Mesenteric fat pad (tissue), 1 donor: ENCODE data around the gene ZC3H7A. TPM values are rescaled to one million over a fixed set of nuclear protein-coding genes. Genes with fewer than 3 reads are reported as not detected.

ENCODE experiments used
- DNase-seq: peaks from one replicate; pipeline ENCODE4 v3.0.0-alpha.2; 2020; ENCODE audit warnings: low spot score
- total RNA-seq: library from RNA; stranded (reverse); fragmentation: NEBNext Ultra II Directional; extraction: Animal tissue kit (Norgen Biotek cat#: 25700); gene quantifications from one replicate; pipeline ENCODE4 v1.2.1, GENCODE V29; 2021
- donor health status: DM: yes; HTN: yes; CAD: no.

ZC3H7A gene
- total RNA-seq, 1 donor from 2014 or later, result 57.1 TPM

DNA sequence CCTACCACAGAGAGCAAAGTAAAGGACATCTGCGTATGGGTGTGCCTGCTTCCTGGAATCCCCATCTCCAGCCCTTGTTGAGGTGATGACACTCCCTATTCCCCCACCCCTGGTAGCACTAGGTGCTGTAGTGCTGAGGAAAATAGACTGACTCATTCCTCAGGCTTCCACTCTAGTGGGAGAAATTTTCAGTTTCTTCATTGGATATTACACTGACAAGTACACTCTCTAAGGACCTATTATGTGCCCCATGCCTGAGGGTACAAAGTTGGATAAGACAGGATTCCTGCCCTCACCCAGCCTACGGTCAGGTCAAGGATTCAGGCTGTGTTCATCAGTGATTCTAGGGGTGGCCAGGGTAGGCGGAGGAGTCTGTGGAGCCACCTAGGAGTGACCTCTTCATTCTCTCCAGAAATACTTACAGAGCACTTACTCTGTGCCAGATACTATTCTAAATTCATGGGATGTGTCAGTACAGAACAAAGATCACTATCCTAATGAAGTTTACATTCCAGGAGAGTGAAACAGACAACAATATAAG, 4.5 kb upstream of the ZC3H7A start:
- no peak for DNase-seq

DNA sequence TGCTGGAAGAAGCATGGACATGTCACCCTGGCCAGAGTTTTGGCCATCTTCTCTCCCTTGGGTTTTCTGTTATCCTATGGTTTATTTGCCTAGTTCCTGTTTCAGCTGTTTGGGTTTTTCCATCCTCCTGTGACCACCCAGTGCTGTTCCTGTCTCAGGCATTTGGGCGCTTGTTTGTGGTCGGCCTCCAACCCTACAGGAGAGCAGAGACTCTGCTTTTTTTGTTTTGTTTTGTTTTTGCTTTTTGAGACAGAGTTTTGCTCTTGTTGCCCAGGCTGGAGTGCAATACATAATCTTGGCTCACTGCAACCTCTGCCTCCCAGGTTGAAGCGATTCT, 3.3 kb upstream of the ZC3H7A start:
- DNase-seq, result no peak

DNA sequence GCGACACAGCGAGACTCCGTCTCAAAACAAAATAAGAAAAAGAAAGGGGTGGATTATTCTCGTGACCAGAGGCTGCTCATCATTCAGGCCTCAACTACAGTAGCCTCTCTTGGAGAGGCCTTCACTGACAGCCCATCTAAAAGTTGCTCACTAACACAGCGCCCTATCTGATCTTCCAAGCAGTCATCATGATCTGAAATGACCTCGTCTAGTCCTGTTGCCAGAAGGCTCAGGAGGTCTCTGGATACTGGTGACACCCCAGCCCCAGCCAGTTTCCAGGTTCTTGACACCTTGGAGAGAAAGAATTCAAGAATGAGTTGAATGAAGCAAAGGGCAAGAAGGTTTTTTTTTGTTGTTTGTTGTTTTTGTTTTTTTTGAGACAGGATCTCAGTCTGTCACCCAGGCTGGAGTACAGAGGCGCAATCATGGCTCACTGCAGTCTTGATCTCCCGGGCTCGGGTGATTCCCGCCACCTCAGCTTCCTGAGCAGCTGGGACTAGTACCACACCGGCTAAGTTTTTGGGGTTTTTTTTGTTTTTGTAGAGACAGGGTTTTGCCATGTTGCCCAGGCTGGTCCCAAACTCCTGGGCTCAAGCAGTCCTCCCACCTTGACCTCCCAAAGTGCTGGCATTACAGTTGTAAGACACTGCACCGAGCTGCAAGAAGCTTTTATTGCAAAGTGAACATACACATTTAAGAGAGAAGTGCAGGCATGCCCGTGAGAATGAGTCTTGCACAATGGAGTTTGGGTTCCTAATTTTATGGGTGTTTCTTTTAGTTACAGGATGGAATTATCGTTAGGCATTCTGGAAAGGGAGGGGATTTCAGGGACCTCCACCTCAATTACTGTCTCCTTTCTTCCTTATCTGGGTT, 2.7 kb upstream of the ZC3H7A start:
- DNase-seq, result no peak

DNA sequence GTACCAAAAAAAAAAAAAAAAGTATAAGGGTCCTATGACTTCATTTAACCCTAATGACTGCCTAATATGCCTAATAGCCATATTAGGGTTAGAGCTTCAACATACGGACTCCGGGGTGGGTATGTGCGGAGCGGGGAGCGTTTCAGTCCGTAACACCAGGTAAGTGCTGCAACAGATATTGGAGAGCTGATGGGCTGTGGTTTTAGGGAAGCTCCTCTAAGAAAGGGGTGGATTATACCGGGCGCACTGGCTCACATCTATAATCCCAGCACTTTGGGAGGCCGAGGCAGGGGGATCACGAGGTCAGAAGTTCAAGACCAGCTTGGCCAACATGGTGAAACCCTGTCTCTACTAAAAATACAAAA, 1.9 kb upstream of the ZC3H7A start:
- no peak for DNase-seq

DNA sequence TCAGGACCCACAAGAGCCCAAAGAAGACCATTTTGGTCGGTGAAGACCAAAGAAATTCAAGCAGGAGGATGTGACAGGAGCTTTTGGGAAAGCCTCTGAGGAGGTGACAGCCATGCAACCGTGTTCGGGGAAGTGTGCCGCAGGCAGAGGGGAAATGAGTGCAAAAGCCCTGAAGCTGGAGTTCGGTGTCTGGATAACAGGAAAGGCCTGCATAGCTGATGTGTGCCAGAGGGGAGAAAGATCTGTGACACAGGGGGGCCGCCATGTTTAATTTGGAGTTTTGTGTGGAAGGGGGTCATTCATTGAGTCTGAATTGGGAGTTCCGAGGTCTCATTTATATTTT, 870 bp upstream of the ZC3H7A start:
- DNase-seq, result no peak

DNA sequence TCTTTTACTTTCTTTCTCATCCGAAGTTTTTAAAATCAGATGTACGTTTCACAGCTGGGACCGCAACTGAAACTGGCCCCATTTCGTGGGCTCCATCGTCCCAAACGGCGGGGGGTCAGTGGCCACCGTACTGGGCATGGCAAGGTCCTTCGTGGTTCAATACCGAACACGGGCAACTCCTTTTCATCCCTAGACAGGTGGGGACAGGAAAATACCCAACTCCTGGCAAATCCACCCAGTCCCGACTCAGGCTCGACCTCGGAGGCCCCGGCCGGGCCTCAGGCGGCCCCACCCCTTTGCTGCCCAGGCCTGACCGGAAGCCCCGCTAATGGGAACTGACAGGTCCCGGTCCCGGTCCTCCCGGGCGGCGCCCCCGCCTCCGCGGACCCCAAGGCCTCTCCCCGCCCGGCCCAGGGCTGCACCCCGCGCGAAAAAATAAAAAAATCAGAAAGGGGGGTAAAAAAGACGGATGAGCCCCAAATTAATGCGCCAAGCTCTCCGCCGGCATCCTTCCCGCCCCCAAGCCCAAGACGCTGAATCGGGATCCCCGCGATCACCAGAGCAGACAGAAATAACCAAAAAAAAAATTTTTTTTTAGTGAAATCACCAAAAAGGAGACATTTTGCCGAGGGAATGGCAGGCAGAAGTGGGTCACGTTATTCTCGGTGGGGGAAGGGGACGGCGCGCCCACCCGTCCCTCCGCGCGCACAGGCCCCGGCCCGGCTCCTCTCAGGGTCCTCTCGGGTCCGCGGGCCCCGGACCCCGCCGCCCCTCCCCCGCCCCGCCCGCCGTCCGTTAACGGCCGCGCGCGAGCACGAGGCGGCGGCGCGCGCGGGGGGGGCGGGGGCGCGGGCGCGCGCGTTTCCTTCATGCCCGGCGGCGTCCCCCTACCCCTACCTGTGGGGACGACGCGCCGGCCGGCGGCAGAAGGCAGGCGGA, 562 bp downstream of the ZC3H7A start:
- DNase-seq, result peak; percentile 92

DNA sequence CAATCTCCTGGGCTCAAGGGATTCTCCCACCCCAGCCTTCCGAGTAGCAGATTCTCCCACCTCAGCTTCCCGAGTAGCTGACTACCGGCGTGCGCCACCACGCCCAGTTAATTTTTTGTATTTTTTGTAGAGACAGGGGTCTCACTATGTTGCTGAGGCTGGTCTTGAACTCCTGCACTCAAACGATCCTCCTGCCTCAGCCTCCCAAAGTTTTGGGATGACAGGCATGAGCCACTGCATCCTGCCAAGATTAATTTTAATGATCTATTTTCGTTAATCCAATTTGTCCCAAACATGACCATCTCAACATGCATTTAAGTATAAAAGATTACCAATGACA, 1.2 kb downstream of the ZC3H7A start:
- no peak for DNase-seq

DNA sequence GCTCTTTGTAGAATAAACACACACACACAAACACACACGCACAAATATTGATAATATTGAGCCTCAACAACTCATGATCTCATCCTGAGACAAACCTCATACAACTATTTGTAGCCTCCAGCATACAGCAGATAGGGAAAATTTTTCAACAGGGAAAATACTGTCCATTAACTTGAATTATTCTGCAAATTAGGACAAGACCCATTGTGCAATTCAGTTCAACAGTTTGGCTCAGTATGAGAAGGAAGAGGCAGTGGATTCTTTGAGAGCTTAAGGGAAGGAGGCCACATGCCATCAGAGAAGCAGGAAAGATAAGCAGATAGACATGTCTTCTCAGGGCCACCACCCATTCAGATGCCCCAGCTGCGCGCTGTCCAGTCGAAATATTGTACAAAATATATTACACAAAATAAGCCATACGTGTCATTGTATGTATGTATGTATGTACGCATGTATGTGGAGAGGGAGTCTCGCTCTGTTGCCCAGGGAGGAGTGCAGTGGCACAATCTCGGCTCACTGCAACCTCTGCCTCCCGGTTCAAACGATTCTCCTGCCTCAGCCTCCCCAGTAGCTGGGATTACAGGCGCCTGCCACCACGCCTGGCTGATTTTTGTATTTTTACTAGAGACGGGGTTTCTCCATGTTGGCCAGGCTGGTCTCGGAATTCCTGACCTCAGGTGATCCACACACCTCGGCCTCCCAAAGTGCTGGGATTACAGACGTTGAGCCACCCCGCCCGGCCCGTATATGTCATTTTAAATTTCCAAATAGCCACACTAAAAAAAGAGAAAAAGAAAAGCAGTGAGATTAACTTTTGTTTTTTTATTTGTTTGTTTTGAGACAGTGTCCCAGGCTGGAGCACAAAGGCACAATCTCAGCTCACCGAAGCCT, 1.8 kb downstream of the ZC3H7A start:
- DNase-seq, result no peak

DNA sequence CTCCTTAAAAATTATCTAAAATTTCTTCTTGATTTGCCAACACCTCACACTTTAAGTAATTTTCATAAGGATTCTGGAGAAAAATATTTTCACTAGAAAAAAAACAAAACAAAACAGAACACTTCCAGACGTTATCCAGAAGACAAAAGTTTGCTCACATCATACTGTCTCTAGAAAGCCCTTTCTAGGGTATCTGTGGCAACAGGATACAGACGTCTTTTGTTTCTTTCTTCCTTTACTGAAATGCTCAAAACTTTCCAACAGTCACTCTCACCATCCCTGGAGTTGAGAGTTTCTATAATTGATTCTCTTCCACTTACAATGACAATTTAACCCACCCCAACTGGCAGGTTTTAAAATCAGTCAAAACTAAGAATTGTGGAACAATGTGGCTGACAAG, 2.6 kb downstream of the ZC3H7A start:
- no peak for DNase-seq

DNA sequence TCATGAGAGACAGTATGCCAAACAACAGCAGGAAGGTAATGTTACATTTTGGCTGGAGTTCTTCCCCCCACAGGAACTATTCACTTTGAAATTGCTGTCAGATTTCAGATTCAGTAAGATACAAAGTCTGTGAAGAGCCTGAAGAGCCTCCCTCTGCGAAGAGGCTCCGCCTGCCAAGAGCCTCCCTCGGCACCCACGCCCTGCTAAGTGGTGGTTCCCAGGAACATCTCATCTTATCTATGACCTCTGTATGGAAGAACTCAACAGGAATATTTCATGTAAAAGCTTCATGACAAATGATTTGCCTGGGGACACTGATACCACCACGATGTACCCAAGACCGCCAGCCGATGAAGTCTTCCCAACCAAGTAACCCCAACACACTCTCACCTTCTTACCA, 3.2 kb downstream of the ZC3H7A start:
- DNase-seq, result peak; percentile 18

DNA sequence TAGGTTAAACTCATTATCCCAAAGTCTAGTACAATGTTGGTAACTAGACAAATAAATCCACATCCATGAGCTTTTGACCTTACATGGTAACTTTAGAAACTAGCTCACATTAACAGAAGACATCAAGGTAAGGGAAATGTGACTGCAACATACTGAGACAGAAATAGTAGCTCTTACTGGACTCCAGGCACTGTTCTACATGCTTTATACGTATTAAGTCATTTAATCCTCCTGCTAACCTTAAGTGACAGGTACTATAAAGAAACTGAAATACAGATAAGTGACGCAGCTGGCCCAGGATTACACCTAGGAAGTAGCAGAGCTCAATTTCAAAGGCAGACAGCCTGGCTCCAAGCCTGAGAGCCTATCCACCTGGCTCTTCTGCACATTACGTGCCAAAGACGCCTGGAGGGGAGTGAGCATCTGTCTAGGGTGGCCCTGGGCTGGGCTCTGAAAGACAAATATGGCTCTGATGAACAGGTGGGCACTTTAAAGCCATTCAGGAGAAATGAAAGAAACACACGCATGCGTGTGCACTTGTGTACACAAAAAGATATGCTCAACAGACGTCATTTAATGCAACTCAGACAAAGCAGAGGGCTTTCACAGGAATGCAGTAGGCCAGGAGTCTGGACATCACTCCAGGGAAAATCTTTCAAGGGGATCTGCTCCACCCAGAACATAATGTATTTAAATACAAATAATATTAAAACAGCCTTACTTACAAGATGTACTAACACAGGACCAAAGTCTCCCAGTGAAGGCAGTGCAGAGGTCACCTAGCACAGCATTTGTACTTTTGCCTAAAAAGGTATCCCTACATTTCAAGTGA, 4.4 kb downstream of the ZC3H7A start:
- DNase-seq, result peak; percentile 6

DNA sequence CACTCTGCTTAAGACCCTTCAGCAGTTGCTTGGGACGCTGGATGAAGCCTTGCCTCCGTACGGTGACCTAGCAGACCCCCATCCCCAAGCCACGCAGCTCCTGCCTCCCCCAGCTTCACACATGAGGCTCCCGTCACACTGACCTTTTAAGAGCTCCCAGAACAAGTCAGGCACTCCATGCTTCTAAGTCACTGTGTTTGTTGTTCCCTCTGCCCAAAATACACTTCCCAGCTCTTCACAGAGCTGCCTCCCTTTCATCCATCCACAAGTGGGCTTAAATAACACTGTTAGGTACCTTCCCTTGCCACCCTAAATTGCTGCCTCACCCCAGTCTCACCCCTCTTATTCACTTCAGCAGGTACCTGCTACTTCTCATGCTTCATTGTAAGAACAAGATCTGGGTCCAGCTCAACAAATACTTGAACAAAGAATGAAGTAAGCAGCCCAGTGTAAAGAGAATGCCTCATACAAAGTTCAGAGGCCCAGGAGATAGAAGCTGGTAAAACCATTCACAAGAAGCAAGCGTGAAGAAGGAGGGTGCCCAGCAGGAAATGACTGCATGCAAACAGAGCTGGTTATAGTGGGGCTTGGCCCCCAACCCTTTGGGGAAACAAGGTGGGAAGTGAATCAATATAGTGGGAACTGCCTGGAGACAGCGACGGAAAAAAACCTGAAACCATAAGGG, 5.8 kb downstream of the ZC3H7A start:
- DNase-seq, result peak; percentile 24

DNA sequence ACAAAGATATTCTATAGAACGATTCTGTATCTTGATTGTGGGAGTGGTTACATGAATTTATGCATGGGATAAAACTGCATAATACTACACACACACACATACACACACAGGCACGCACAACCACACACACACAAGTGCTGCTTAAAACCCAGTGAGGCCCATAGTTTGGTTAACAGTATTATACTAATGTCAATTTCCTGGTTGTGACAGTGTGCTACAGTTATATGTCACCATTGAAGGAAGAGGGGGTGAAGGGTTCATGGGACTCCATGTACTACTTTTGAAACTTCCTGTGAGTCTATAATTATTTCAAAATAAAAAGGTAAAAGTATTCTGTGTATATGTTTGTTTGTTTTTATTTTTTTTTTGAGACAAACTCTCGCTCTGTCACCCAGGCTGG, 8.1 kb downstream of the ZC3H7A start:
- DNase-seq, result peak; percentile 5

DNA sequence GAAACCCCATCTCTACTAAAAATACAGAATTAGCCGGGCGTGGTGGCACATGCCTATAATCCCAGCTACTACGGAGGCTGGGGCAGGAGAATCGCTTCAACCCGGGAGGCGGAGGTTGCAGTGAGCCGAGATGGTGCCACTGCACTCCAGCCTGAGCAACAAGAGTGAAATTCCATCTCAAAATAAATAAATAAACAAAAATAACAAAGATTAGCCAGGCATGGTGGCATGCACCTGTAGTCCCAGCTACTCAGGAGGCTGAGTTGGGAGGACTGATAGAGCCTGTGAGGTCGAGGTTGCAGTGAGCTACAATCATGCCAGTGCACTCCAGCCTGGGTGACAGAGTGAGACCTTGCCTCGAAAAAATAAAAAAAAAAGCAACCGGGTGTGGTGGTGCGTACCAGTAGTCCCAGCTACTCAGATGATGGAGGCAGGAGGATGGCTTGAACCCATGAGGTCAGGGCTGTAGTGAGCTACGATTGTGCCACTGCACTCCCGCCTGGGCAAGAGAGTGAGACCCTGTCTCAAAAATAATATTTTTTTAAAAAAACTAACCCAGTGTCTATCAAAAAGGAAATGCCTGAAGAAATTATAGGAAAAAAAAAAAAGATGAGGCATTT, 12.0 kb downstream of the ZC3H7A start:
- peak; percentile 28 for DNase-seq

DNA sequence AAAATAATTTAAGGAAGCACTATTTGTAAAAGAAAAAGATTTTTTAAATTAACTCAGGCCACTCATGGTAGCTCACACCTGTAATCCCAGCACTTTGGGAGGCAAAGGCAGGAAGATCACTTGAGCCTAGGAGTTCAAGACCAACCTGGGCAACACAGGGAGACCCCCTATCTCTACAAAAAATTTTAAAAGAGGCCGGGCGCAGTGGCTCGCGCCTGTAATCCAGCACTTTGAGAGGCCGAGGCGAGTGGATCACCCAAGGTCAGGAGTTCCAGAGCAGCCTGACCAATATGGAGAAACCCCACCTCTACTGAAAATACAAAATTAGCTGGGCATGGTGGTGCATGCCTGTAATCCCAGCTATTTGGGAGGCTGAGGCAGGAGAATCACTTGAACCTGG, 12.7 kb downstream of the ZC3H7A start:
- peak; percentile 33 for DNase-seq

DNA sequence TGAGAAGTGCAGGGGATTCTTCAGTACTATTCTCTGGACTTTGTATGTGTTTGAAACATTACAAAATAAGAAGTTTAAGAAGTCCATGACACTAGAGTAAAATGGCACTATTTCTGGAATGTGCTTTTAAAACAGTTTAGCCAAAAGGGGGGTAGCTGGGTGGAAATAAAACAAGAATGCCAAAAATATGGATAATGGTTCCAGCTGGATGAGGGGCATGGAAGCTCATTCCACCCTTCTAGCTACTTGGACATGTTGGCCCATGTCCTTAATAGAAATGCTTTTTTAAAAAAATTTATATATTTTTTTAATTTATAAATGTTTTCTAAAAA, 13.1 kb downstream of the ZC3H7A start:
- DNase-seq, result no peak

DNA sequence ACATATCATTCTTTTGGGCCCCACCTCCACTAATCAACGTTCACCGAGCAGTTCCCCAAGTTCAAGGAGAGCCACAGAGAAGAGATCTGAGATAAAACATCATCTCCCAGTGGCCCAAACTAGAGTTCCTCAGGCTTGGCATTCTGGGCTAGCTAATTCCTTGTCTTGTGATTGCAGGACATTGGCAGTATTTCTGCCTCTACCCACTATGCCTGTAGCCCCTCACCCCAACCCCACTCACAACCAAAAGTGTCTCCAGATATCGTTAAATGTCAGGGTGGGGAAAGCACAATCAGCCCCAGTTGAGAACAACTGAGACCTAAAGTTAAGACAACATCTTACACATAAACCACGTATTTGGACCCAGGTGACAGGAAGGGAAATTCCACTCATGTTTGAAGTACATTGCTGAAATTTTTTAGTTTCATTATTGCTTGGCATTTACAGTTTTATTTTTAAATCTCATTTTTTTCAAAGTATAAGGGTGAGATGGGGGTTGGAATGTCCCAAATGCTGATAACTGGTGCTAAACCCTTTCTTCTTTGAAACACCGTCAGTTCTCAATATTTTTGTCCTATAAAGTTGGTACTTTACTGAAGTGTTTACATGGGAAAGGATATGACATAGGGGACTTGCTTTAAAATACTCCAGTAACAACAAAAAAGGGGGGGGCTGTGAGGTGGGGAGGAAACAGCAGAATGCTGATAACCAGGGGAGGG, 13.6 kb downstream of the ZC3H7A start:
- DNase-seq, result no peak

DNA sequence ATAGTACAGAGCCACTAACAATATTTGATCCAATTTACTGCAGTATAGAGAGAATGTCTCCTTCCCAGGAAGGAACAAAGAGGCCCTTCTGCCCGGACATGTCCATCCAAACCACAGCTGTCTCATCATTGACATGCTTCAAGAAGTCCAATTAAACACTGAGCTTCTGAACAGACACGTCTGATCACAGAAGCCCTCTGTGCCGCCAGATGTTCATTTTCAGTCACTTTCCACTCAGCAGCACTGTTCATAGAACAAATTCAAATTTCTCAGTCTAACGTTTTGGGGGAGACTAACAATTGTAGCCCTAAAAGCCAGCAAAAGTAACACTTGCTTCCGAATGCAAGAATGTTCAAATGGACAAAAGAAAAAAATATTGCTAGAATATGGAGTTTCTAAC, 15.3 kb downstream of the ZC3H7A start:
- no peak for DNase-seq
